Mucosa of rectum (tissue), 2 donors: ENCODE measurements around the gene AGAP3.

Experiments used
- H3K27ac ChIP-seq, 2 donors: one replicate each; pipeline ENCODE4 v1.7.0; 2013; ENCODE audit warnings: inconsistent platforms in 2 of 2, low read depth in 2 of 2, low read length in 2 of 2
- H3K27me3 ChIP-seq, 2 donors: one replicate each; pipeline ENCODE4 v1.7.0; 2013; ENCODE audit warnings: low read length in 2 of 2; ENCODE audit not compliant: control insufficient read depth in 2 of 2, insufficient read depth in 2 of 2
- H3K36me3 ChIP-seq, 2 donors: one replicate each; pipeline ENCODE4 v1.7.0; 2013; ENCODE audit warnings: low read length in 2 of 2; ENCODE audit not compliant: control insufficient read depth in 2 of 2, insufficient read depth in 2 of 2
- H3K4me1 ChIP-seq, 2 donors: one replicate each; pipeline ENCODE4 v1.7.0; 2013; ENCODE audit warnings: low read length in 2 of 2, mild to moderate bottlenecking in 1 of 2; ENCODE audit not compliant: control insufficient read depth in 2 of 2, insufficient read depth in 2 of 2
- H3K4me3 ChIP-seq, 2 donors: one replicate each; pipeline ENCODE4 v1.7.0; 2013; ENCODE audit warnings: low read length in 2 of 2
- H3K9ac ChIP-seq, 2 donors: one replicate each; pipeline ENCODE4 v1.7.0; 2013; ENCODE audit warnings: low read length in 2 of 2, low read depth in 1 of 2, mild to moderate bottlenecking in 1 of 2
- H3K9me3 ChIP-seq, 2 donors: one replicate each; pipeline ENCODE4 v1.7.0; 2013; ENCODE audit warnings: low read length in 2 of 2; ENCODE audit not compliant: control insufficient read depth in 2 of 2
- donor health status: healthy.
- donor health status: Normal muscosa, but diverticular disease.

Gene AGAP3

DNA sequence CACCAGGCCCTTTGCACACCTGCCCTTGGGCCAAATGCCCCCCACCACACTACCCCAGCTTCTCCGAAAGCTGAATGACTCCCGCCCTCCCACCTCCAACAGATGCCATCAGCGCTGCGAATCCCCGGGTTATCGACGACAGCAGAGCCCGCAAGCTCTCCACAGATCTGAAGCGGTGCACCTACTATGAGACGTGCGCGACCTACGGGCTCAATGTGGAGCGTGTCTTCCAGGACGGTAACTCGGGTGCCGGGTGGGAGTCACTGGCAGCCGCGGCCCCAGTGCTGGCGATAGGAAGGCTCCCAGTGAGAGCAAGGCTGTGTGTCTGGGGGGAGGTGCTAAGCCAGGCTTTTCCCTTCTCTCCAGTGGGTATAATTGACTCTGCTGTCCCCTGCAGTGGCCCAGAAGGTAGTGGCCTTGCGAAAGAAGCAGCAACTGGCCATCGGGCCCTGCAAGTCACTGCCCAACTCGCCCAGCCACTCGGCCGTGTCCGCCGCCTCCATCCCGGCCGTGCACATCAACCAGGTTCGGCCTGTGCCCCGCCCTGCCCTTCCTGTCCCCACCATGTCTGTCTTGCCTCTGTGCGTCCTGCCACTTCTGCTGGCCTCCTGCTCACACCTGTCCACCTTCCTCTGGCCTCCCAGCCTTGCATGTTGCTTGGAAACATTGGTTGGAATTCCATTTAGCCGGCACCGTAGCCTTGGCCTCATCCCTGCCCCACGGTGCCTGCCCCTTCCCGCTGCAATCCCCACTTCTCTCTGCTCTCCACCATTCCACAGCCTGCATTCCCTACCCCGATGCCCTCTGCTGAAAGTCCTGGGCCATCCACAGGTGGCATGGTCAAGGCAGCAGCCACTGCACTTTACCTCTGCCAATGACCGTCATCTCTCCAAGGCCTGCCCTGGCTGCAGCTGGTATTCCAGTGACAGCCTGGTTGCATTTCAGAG, 32.1 kb downstream of the AGAP3 start:
- Histone ChIP-seq H3K9ac (no peak overlapping the region), H3K4me1 (peaks cover 4 to 20% of the 10 kb centered on the region in 2 donors), H3K27me3 (no peaks in the 10 kb centered on the region), H3K9me3 (no peaks in the 10 kb centered on the region), H3K36me3 (peaks cover 24% of the 10 kb centered on the region in 2 donors), H3K4me3 (no peak overlapping the region), H3K27ac (no peak overlapping the region)

DNA sequence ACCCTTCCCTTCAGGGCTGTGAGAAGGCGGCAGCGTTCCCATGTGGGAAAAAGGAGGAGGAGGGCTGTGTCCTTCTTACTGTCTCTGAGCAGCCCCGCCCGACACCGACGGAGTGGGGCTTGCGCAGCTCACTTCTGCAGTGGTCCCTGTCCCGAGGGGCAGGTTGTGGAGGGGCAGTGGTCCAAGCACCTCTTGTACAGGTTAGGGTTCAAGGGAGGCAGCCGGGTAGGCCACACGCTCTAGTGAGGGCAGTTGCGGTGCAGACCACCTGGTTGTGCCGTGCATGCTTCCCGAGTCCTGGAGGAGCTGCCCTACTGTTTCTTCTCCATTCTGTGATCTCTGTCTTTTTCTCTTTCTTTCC, 32.8 kb downstream of the AGAP3 start:
- H3K9ac ChIP-seq: no peak overlapping the region
- H3K9me3 ChIP-seq: no peaks in the 10 kb centered on the region
- H3K4me1 ChIP-seq: peaks cover 4 to 13% of the 10 kb centered on the region in 2 donors
- H3K36me3 ChIP-seq: peaks cover 24 to 26% of the 10 kb centered on the region in 2 donors
- H3K27me3 ChIP-seq: no peaks in the 10 kb centered on the region
- no peak overlapping the region for H3K27ac ChIP-seq
- H3K4me3 ChIP-seq: no peak overlapping the region

DNA sequence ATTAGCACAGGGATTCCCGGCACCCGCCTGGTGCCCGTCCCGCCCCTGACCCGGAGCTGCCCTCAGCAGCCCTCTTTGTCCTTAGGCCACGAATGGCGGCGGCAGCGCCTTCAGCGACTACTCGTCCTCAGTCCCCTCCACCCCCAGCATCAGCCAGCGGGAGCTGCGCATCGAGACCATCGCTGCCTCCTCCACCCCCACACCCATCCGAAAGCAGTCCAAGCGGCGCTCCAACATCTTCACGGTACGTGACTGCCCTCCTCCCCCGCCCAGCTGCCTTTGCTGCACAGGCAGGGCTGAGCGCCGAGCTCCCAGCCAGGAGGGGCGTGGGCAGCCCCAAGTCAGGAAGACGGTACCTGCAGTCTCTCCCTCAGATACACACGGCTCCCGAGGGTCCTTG, 33.6 kb downstream of the AGAP3 start:
- H3K9me3 ChIP-seq: no peaks in the 10 kb centered on the region
- peaks cover 24 to 30% of the 10 kb centered on the region in 2 donors for H3K36me3 ChIP-seq
- H3K4me3 ChIP-seq: no peak overlapping the region
- peaks cover 4 to 10% of the 10 kb centered on the region in 2 donors for H3K4me1 ChIP-seq
- H3K9ac ChIP-seq: no peak overlapping the region
- no peak overlapping the region for H3K27ac ChIP-seq
- no peaks in the 10 kb centered on the region for H3K27me3 ChIP-seq

DNA sequence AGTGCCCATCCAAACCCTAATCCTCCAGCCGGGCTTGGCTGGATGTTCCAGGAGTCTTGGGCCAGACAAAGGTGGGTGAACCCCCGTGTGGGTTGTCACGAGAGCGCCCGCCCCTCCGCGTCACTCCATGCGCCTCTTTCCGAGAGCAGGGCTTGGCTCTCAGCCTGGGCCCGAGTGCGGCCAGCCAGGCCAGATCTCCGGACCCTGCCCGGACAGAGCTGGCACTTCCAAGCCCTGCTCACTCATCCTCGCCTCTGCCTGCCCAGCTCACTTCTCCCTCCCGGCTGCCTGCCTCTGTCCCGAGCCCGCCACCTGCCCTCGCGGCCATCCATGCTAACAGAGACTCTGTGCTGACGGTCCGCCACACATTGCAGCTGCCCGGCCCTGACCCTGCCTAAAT, 34.6 kb downstream of the AGAP3 start:
- Histone ChIP-seq H3K27ac (no peak overlapping the region), H3K9me3 (no peaks in the 10 kb centered on the region), H3K4me3 (no peak overlapping the region), H3K9ac (no peak overlapping the region), H3K4me1 (peaks cover under 1 to 15% of the 10 kb centered on the region in 2 donors), H3K36me3 (peaks cover 24 to 30% of the 10 kb centered on the region in 2 donors), H3K27me3 (no peaks in the 10 kb centered on the region)

DNA sequence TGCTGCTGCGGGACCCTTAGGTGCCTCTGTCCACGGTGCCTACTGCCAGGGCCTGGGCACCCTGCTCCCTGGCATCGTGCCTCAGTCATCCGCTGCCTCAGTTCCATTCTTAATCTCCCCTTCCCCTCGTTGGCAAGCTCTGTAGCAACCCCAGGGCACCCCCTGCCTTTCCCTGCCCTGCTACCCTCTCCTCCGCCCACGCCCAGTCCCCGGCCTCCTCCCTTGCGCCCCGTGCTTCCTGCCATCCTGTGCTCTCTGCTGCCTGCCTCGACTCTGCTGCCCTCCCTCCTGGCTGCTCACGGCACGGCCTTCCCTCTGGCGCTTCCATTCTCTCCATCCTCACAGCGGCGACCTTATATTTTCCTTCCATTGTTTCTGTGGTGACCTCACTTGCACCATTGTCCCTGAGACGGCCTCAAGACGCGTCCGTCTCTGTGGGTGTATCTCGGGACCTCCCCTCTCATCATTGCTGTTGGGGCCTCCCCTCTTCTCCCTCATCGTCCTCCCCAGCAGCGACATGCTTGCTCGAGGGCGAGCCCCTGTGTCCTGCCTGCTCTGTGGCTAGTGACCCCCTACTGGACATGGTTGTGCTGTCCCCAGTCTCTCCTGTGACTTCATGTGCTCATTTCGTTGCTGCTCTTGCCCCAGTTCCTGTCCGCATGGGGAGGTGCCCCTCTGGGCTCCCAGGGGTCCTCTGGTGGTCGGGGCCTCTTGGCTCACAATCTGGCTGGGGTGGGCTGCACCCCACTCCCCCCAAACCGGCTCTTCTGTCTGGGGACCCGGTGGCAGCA, 35.3 kb downstream of the AGAP3 start:
- Histone ChIP-seq H3K9me3 (no peaks in the 10 kb centered on the region), H3K27me3 (no peaks in the 10 kb centered on the region), H3K27ac (no peak overlapping the region), H3K4me1 (peaks cover 2 to 11% of the 10 kb centered on the region in 2 donors), H3K4me3 (no peak overlapping the region), H3K9ac (no peak overlapping the region), H3K36me3 (peaks cover 24 to 30% of the 10 kb centered on the region in 2 donors)

DNA sequence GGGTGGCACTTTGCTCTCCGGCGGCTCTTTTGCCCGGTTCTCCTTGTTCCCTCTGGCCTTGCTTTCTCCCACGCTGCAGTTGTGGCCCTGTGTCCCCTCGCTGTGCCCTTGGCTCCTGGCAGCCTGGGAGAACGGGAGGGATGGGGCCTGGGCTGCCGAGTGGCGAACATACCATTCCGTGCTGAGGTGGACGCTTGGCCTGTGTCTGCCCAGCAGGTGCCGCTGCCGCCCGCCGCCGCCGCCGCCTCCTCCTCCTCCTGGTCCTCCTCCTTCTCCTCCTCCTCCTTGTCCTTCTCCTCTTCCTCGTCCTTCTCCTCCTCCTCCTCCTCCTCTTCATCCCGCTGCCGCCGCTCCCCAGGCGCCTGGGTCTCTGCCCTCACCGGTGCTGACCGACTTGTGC, 36.0 kb downstream of the AGAP3 start:
- H3K27ac ChIP-seq: no peak overlapping the region
- H3K9me3 ChIP-seq: no peaks in the 10 kb centered on the region
- no peak overlapping the region for H3K9ac ChIP-seq
- H3K4me1 ChIP-seq: peaks cover 5 to 14% of the 10 kb centered on the region in 2 donors
- H3K27me3 ChIP-seq: no peaks in the 10 kb centered on the region
- peaks cover 21 to 30% of the 10 kb centered on the region in 2 donors for H3K36me3 ChIP-seq
- H3K4me3 ChIP-seq: no peak overlapping the region

DNA sequence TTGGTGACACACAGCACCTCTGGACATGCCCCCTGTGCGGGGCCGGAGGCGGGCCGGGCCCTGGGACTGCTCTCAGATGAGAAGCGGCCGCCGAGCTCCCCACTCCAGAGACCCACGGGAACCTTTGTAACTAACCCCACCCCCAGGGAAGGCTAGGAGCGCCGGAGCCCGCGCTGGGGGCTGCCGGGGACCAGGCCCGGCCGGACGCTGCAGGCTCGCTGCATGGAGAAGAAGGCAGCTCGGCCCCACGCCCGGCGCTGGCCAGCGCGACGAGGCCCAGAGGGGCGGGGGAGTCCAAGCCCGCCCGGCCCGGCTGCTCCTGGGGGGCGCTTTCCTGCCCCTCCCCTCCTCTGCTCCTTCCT, 36.5 kb downstream of the AGAP3 start:
- peaks cover 5 to 14% of the 10 kb centered on the region in 2 donors for H3K4me1 ChIP-seq
- H3K9me3 ChIP-seq: no peaks in the 10 kb centered on the region
- H3K9ac ChIP-seq: no peak overlapping the region
- peaks cover 16 to 30% of the 10 kb centered on the region in 2 donors for H3K36me3 ChIP-seq
- H3K27ac ChIP-seq: no peak overlapping the region
- no peak overlapping the region for H3K4me3 ChIP-seq
- H3K27me3 ChIP-seq: no peaks in the 10 kb centered on the region

DNA sequence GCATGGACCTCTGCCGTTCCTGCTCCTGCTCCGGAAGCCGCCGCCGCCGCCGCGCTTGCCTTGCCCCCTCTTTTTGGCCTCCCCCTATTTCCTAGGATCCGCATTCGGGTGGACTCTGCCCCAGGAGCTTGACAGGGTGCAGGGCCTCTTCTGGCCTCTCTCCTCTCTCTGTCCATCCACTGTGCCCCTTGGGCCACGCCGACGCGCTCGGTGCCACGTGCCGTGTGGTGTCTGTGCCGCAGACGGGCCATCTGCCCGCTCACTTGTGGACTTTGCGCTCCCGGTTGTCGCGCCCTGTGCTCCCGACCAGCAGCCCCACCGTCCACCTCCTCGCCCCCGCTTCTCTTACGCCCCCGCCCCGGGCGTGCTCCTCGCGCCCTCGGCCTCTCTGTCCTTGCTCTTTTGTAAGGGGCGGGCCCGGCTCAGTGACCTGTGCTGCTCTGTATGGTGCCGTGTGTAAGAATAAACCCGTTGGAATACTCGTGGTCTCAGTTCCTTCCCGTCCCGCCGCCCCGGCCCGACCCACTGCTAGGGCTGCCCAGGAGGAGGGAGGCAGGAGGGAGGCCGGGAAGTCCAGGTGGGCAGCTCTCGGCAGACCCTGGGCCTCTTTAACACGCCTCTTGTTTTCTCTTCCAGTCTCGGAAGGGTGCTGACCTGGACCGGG, 37.0 kb downstream of the AGAP3 start:
- Histone ChIP-seq H3K9me3 (no peaks in the 10 kb centered on the region), H3K36me3 (peaks cover 11 to 31% of the 10 kb centered on the region in 2 donors), H3K4me3 (no peak overlapping the region), H3K27me3 (no peaks in the 10 kb centered on the region), H3K4me1 (peaks cover 5 to 14% of the 10 kb centered on the region in 2 donors), H3K9ac (no peak overlapping the region), H3K27ac (no peak overlapping the region)

DNA sequence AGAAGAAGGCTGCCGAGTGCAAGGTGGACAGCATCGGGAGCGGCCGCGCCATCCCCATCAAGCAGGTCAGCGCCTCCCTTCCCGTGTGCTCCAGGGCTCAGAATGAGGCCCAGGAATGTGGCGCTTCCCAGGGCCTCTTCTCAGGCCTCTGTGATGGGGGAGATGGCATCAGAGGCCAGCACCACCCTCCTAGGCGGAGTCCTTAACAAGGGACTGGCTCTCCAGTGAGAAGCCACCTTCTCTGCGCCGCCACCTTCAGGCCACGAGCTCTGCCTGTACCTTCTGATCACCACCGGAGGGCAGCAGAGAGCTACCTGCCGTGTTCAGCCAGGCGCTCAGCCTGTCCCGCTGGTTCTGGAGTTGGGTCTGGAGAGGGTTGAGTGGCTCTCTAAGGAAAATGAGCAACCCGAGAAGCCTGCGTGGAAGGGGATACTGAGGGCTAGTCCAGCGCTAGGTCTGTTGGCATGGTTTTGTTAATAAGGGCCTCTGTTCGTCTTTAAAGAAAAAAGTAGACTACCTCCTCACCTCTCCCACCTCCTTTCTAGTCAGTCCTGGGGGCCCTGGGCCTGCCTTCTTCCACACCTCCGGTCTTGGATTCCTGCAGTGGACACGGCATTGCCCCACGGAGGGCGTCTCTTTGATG, 37.7 kb downstream of the AGAP3 start:
- peaks cover 12 to 29% of the 10 kb centered on the region in 2 donors for H3K36me3 ChIP-seq
- H3K9ac ChIP-seq: no peak overlapping the region
- H3K4me1 ChIP-seq: peaks cover 5 to 14% of the 10 kb centered on the region in 2 donors
- no peak overlapping the region for H3K4me3 ChIP-seq
- H3K27ac ChIP-seq: no peak overlapping the region
- H3K9me3 ChIP-seq: no peaks in the 10 kb centered on the region
- no peaks in the 10 kb centered on the region for H3K27me3 ChIP-seq
